ENCODE data around the gene ENO1.
"Not testable (repeated sequence)": the region's sequence is repeated elsewhere in the genome, so short reads cannot be mapped to it uniquely, and the experiment has no call there.

Gene ENO1

DNA sequence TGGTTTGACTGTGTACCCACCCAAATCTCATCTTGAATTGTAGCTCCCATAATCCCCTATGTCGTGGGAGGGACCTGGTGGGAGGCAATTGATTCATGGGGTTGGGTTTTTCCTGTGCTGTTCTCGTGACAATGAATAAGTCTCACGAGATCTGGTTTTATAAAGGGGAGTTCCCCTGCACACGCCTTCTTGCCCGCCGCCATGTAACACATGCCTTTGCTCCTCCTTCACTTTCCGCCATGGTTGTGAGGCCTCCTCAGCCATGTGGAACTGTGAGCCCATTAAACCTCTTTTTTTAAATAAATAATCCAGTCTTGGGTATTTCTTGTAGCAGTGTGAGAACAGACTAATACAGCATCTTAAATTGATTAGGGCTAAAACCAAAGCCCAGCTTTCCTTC, 38.5 kb downstream of the ENO1 start:
- TF ChIP-seq MYC (IDR thresholded peaks at IDR 0.05; ENCODE audit: low read depth, low read length) (no peak), POLR2A (IDR thresholded peaks at IDR 0.05; ENCODE audit: extremely low read depth, insufficient read length) (no peak)
- TF ChIP-seq, protein P1, sequence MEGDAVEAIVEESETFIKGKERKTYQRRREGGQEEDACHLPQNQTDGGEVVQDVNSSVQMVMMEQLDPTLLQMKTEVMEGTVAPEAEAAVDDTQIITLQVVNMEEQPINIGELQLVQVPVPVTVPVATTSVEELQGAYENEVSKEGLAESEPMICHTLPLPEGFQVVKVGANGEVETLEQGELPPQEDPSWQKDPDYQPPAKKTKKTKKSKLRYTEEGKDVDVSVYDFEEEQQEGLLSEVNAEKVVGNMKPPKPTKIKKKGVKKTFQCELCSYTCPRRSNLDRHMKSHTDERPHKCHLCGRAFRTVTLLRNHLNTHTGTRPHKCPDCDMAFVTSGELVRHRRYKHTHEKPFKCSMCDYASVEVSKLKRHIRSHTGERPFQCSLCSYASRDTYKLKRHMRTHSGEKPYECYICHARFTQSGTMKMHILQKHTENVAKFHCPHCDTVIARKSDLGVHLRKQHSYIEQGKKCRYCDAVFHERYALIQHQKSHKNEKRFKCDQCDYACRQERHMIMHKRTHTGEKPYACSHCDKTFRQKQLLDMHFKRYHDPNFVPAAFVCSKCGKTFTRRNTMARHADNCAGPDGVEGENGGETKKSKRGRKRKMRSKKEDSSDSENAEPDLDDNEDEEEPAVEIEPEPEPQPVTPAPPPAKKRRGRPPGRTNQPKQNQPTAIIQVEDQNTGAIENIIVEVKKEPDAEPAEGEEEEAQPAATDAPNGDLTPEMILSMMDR (IDR thresholded peaks at IDR 0.05; ENCODE audit: low read depth, low read length) = no peak
- TF ChIP-seq, protein P2, sequence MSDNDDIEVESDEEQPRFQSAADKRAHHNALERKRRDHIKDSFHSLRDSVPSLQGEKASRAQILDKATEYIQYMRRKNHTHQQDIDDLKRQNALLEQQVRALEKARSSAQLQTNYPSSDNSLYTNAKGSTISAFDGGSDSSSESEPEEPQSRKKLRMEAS (IDR thresholded peaks at IDR 0.05; ENCODE audit: low read depth, low read length) = no peak
- H3K4me3 ChIP-seq (ENCODE audit: low read depth, low read length) = no peak overlapping the region
- DNase-seq (ENCODE audit: low read depth) = no peak

DNA sequence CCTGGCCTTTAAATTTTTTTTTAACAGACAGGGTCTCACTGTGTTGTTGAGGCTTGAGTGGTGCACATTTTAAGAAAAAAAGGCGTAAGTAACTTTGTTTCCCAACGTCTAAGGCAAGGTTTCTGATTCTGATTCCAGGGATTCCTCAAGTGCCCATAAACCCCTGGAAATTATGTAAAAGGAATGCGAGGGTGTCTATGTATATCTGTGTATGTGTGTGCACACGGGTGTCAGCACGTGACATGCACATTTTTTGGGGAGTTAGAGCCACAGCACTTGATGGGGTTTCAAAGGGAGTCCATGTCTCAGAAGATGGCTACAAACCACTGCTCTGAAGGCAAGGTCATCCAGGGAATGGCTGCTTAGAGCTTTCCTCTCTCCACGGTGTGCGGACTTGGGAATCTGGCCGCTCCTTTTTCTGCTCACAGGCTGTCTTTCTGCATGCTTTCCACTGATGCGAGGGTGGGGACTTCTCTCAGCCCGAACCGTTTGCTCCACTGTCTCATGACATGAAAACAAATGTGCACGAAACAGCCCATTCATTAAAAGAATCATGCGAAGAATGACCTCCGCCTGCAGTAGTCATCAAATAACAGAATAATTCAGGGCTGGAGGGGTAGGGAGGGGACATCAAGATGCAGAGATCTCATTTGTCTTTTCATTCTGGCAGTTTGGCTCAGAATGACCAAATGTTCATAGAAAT, 42.4 kb downstream of the ENO1 start:
- TF ChIP-seq, protein P2 (IDR thresholded peaks at IDR 0.05; ENCODE audit: low read depth, low read length) = no peak
- TF ChIP-seq, protein P1 (IDR thresholded peaks at IDR 0.05; ENCODE audit: low read depth, low read length) = no peak
- TF ChIP-seq MYC (IDR thresholded peaks at IDR 0.05; ENCODE audit: low read depth, low read length) (no peak), POLR2A (IDR thresholded peaks at IDR 0.05; ENCODE audit: extremely low read depth, insufficient read length) (no peak)
- no peak overlapping the region for H3K4me3 ChIP-seq (ENCODE audit: low read depth, low read length)
- DNase-seq (ENCODE audit: low read depth) = no peak

DNA sequence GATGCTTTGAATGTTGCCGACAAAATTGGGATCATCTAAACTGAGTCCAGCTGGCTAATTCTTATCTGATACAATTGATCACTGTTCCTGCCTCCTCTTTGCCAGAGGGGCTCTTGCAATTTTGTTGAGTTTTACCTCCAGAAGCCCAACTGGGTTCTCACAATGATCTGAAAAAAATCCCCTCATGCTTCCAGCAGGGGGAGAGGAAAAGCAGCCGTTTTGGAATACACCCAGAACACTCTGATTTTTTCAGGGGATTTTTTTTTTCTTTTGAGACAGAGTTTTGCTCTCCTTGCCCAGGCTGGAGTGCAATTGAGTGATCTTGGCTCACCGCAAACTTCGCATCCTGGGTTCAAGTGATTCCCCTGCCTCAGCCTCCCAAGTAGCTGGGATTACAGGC, 47.1 kb downstream of the ENO1 start:
- no peak for TF ChIP-seq MYC (IDR thresholded peaks at IDR 0.05; ENCODE audit: low read depth, low read length)
- TF ChIP-seq, protein P1 (IDR thresholded peaks at IDR 0.05; ENCODE audit: low read depth, low read length) = peak; percentile 21
- DNase-seq (ENCODE audit: low read depth) = no peak

DNA sequence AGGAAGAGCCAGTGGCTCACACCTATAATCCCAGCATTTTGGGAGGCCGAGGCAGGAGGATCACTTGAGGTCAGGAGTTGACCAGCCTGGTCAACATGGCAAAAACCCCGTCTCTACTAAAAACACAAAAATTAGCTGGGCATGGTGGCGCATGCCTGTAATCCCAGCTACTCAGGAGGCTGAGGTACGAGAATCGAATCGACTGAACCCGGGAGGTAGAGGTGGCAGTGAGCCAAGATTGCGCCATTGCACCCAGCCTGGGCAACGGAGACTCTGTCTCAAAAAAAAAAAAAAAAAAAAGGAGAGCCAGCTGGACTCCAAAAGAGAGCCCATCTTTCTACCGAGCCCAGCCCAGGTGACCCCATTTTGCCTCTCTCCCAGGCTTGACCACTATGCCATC, 47.8 kb downstream of the ENO1 start:
- DNase-seq (ENCODE audit: low read depth); H3K4me3 ChIP-seq (ENCODE audit: low read depth, low read length): not testable (repeated sequence)

More for the DNA sequence above, 47.1 kb downstream of the ENO1 start:
- H3K4me3 ChIP-seq (ENCODE audit: low read depth, low read length) = no peak overlapping the region

DNA sequence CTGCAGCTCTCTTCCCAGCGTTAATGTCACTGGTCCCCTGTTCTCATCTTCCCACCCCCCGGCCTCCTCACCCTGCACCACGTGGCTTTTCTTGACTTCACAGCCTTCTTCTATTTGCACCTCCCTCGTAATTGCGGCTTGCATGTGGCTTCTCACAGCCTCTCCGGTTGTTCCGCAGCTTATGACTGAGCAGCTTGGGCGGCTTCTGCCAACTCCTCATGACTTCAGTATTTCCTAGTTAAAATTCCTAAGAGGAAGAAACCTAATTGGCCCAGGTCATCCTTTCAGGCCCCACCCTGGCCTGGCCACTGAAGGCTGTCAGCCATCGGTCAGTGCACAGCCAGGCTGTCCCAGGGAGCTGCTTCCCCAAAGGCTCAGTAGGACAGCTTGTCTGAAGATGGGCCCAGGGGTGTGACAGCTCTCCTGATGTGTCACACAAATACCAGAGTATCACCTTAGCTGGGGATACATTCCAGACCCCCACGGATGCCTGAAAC, 52.5 kb downstream of the ENO1 start:
- TF ChIP-seq MYC (IDR thresholded peaks at IDR 0.05; ENCODE audit: low read depth, low read length) = no peak
- no peak for TF ChIP-seq POLR2A (IDR thresholded peaks at IDR 0.05; ENCODE audit: extremely low read depth, insufficient read length)
- TF ChIP-seq, protein P1 (IDR thresholded peaks at IDR 0.05; ENCODE audit: low read depth, low read length) = no peak

DNA sequence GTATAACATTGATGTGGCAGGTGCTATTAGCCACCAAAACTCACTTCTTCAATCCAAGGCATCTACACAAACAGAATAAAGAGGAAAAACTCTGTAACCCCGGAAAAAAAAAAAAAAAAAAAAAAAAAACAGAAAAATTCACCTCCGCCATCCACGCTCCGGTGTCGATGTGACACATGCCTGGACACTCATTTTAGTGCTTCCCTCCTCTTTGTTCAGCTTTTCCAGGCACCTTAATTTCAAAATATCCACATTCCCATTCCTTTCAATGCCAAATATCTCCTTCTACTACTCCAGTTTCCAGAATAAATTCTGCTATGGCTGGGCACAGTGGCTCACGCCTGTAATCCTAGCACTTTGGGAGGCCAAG, 55.2 kb downstream of the ENO1 start:
- no peak overlapping the region for H3K4me3 ChIP-seq (ENCODE audit: low read depth, low read length)
- TF ChIP-seq, protein P2 (IDR thresholded peaks at IDR 0.05; ENCODE audit: low read depth, low read length) = no peak
- TF ChIP-seq, protein P1 (IDR thresholded peaks at IDR 0.05; ENCODE audit: low read depth, low read length) = no peak
- no peak for DNase-seq (ENCODE audit: low read depth)

More for the DNA sequence above, 52.5 kb downstream of the ENO1 start:
- H3K4me3 ChIP-seq (ENCODE audit: low read depth, low read length) = no peak overlapping the region
- no peak for DNase-seq (ENCODE audit: low read depth)
